HepG2 (cell line): ENCODE data around the gene RGS7. TPM values are rescaled to one million over a fixed set of nuclear protein-coding genes. Genes with fewer than 3 reads are reported as not detected.

Experiments used
- ATAC-seq: fragments of 200-7000 bp; cut with Tn5 transposase; 3 replicates; pipeline ENCODE4 v1.9.1; 2020; ENCODE audit warnings: mild to moderate bottlenecking, moderate library complexity
- BruUV-seq: library from RNA; stranded (reverse); fragments of 400-500 nt; replicated peaks from 2 replicates; lab custom pipeline; 2021; lab: Mats Ljungman, UMichigan
- CTCF ChIA-PET: fragments of 300-600 bp; formaldehyde crosslinking; extraction: SDS; loops from one replicate; lab custom pipeline; 2021; ENCODE audit warnings: low total read pairs, inconsistent platforms, low intra/inter-chr PET ratio; lab: Yijun Ruan, JAX
- POLR2A ChIA-PET: fragments of 350-600 bp; sonication (Branson Sonifier 250); formaldehyde crosslinking; loops from one replicate; lab custom pipeline; 2020; ENCODE audit warnings: antibody characterized with exemption, inconsistent platforms; lab: Yijun Ruan, JAX
- DNase-seq: peaks from one replicate; pipeline ENCODE4 v3.0.0-alpha.2; 2015; ENCODE audit warnings: low spot score
- FAIRE-seq: peaks from 3 replicates; lab custom pipeline; 2011; peaks lifted over from hg19 to GRCh38; lab: Jason Lieb, UNC
- H2AFZ ChIP-seq: one replicate; pipeline ENCODE4 v1.6.1; 2011; ENCODE audit warnings: low read length, inconsistent platforms
- H3K27ac ChIP-seq: fragments of 300-600 bp; 3 replicates; pipeline ENCODE4 v1.8.0; 2011; ENCODE audit warnings: mixed run types, mild to moderate bottlenecking, mixed read lengths, low read length, inconsistent platforms; ENCODE audit not compliant: insufficient read depth; ENCODE audit errors: extremely low read length
- H3K27me3 ChIP-seq, 2 experiments: fragments of 200-600 bp in 1 of 2; 2 replicates in 1 of 2; 3 replicates in 1 of 2; pipeline versions ENCODE4 v1.6.0 to v1.8.0; 2011; ENCODE audit warnings: low read length in 2 of 2, mild to moderate bottlenecking in 2 of 2, moderate library complexity in 2 of 2, inconsistent platforms in 1 of 2; ENCODE audit not compliant: insufficient read depth in 2 of 2, control insufficient read depth in 1 of 2
- H3K36me3 ChIP-seq, 2 experiments: fragments of 200-600 bp in 1 of 2; replicated peaks in 1 of 2; 2 replicates in 1 of 2; 3 replicates in 1 of 2; pipeline versions ENCODE4 v1.5.1 to v1.8.0; 2011; ENCODE audit warnings: low read length in 2 of 2, inconsistent platforms in 1 of 2; ENCODE audit not compliant: insufficient read depth in 2 of 2, control insufficient read depth in 1 of 2
- H3K4me1 ChIP-seq: 2 replicates; pipeline ENCODE4 v1.5.1; 2012; ENCODE audit warnings: low read length, inconsistent platforms; ENCODE audit not compliant: insufficient read depth
- H3K4me2 ChIP-seq: 2 replicates; pipeline ENCODE4 v1.6.0; 2011; ENCODE audit warnings: low read depth, low read length, inconsistent platforms
- H3K4me3 ChIP-seq, 3 experiments: fragments of 200-600 bp in 1 of 3; sonication (generic), shearing (Covaris generic) in 1 of 3; replicated peaks in 1 of 3; 2 replicates each; pipeline ENCODE4 v1.5.1; 2011 to 2016; ENCODE audit warnings: low read length in 3 of 3, inconsistent platforms in 2 of 3, low read depth in 2 of 3, mild to moderate bottlenecking in 2 of 3, control low read depth in 1 of 3, mixed read lengths in 1 of 3; ENCODE audit not compliant: insufficient read depth in 1 of 3
- H3K79me2 ChIP-seq: one replicate; pipeline ENCODE4 v1.6.1; 2011; ENCODE audit warnings: low read length, inconsistent platforms; ENCODE audit not compliant: insufficient read depth
- H3K9ac ChIP-seq: 2 replicates; pipeline ENCODE4 v1.6.0; 2011; ENCODE audit warnings: mild to moderate bottlenecking, low read depth, low read length, inconsistent platforms; ENCODE audit not compliant: insufficient read depth
- H3K9me3 ChIP-seq: 2 replicates; pipeline ENCODE4 v1.5.1; 2012; ENCODE audit warnings: mild to moderate bottlenecking, low read length
- H4K20me1 ChIP-seq: 2 replicates; pipeline ENCODE4 v1.6.0; 2011; ENCODE audit warnings: inconsistent platforms, mild to moderate bottlenecking, low read length, moderate library complexity; ENCODE audit not compliant: insufficient read depth
- JUN ChIP-seq: sonication (generic); formaldehyde crosslinking; IDR thresholded peaks from 2 replicates; pipeline ENCODE4 v1.4.0; 2020; ENCODE audit warnings: mild to moderate bottlenecking, missing genetic modification reagents
- NAIF1 ChIP-seq: sonication (generic); formaldehyde crosslinking; IDR thresholded peaks from 2 replicates; pipeline ENCODE4 v1.5.0; 2020; ENCODE audit warnings: mild to moderate bottlenecking, missing genetic modification reagents, borderline replicate concordance
- STAG1 ChIP-seq: sonication (generic); formaldehyde crosslinking; IDR thresholded peaks from 2 replicates; pipeline ENCODE4 v1.4.0; 2020; ENCODE audit warnings: missing genetic modification reagents
- TBX3 ChIP-seq: fragments of 450-650 bp; IDR thresholded peaks from 2 replicates; pipeline ENCODE4 v1.6.1; 2017; ENCODE audit warnings: antibody characterized with exemption, mild to moderate bottlenecking, inconsistent platforms, borderline replicate concordance
- ZNF329 ChIP-seq: sonication (generic); formaldehyde crosslinking; IDR thresholded peaks from 2 replicates; pipeline ENCODE4 v1.9.0; 2021; ENCODE audit warnings: low read depth, mild to moderate bottlenecking, missing genetic modification reagents
- ZNF747 ChIP-seq: sonication (generic); formaldehyde crosslinking; IDR thresholded peaks from 2 replicates; pipeline ENCODE4 v1.8.1; 2023; ENCODE audit warnings: missing genetic modification reagents, mild to moderate bottlenecking, borderline replicate concordance
- ZNF761 ChIP-seq: sonication (generic); formaldehyde crosslinking; conservative IDR thresholded peaks from 2 replicates; pipeline ENCODE4 v1.4.0; 2020; ENCODE audit warnings: mild to moderate bottlenecking, missing genetic modification reagents
- ZNF850 ChIP-seq: sonication (generic); formaldehyde crosslinking; conservative IDR thresholded peaks from 2 replicates; pipeline ENCODE4 v1.9.0; 2021; ENCODE audit warnings: mild to moderate bottlenecking, missing genetic modification reagents
- ZSCAN30 ChIP-seq: sonication (generic); formaldehyde crosslinking; IDR thresholded peaks from 2 replicates; pipeline ENCODE4 v1.5.0; 2020; ENCODE audit warnings: mild to moderate bottlenecking, missing genetic modification reagents
- WGBS: methylation state at CpG from one replicate; pipeline ENCODE4 v1.1.6; 2017; ENCODE audit warnings: low lambda C conversion rate; 5-methylcytosine and 5-hydroxymethylcytosine counted together
- in situ Hi-C: cut with HindIII; loops from 2 replicates; pipeline ENCODE4 v1.10.0; 2017; ENCODE audit warnings: low pct_unique_long_range_greater_than_20kb; ENCODE audit not compliant: extremely low pct_ligation_motif_present
- intact Hi-C: fragments of 100-400 bp; cut with micrococcal nuclease; formaldehyde crosslinking; loops from one replicate; pipeline ENCODE4 v1.10.0; 2022; ENCODE audit not compliant: unreplicated experiment
- polyA plus RNA-seq, 8 experiments: library from polyadenylated mRNA; depleted of rRNA in 3 of 8; stranded (reverse) in 7 of 8; unstranded in 1 of 8; fragments of >200 nt; fragmentation: Illumina TruSeq in 4 of 8; extraction: Trizol in 4 of 8; gene quantifications; 2 replicates each; pipeline versions ENCODE4 v1.2.1 to v1.2.3, GENCODE V29; 2011 to 2016; ENCODE audit warnings: low read depth in 4 of 8, missing spikeins in 1 of 8, mixed read lengths in 1 of 8; ENCODE audit not compliant: insufficient read depth in 1 of 8
- total RNA-seq, 5 experiments: library from RNA; depleted of rRNA; stranded (reverse); fragments of >200 nt; fragmentation: Illumina TruSeq; extraction: Trizol; gene quantifications; 2 replicates each; pipeline ENCODE4 v1.2.3, GENCODE V29; 2016; ENCODE audit warnings: low read depth in 1 of 5
- TF ChIP-seq, protein P1 (sequence below): sonication (generic); formaldehyde crosslinking; IDR thresholded peaks from 2 replicates; pipeline ENCODE4 v1.5.0; 2020; ENCODE audit warnings: mild to moderate bottlenecking, missing genetic modification reagents, borderline replicate concordance
- TF ChIP-seq, protein P2 (sequence below), 2 experiments: IDR thresholded peaks; 2 replicates each; pipeline ENCODE4 v1.6.1; 2011 to 2012; ENCODE audit warnings: low read length in 2 of 2, borderline replicate concordance in 1 of 2, low read depth in 1 of 2, mild to moderate bottlenecking in 1 of 2, moderate library complexity in 1 of 2

Gene RGS7
- total and polyA plus RNA-seq, 2 of the 13 experiments (the other 11 are each of a cell fraction or from before 2014, with no cell fraction given): not detected

DNA sequence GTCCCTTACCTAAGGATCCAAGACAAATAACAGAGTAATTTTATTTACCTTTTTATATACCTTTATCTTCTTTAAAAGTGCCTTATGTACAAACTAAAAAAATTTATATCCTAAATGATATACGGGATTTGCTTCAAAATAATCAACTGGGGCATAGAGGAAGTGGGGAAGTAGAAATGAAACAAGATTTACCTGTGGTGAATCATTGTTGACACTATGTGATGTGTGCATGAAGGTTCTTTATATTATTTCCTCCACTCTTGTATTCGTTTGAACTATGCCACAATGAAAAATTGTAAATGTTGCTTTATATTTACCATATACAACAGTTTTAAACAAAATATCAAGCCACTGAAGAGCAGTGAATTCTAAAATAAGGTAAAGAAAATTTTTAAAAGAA, 13.0 kb downstream of the RGS7 start:
- Histone ChIP-seq H3K9me3 (no peaks in the 10 kb centered on the region), H4K20me1 (no peaks in the 10 kb centered on the region), H3K79me2 (no peaks in the 10 kb centered on the region), H3K4me3 (no peak overlapping the region), H3K27me3 (no peaks in the 10 kb centered on the region), H3K36me3 (no peaks in the 10 kb centered on the region), H3K27ac (no peak overlapping the region), H3K9ac (no peak overlapping the region), H3K4me2 (no peak overlapping the region), H2AFZ (no peak overlapping the region), H3K4me1 (no peaks in the 10 kb centered on the region)
- ATAC-seq (no peak), FAIRE-seq (no peak), DNase-seq (no peak)
- no peak for TF ChIP-seq ZNF329 (CRISPR knock-in tag)
- no peak for TF ChIP-seq NAIF1
- no peak for TF ChIP-seq TBX3
- no peak for TF ChIP-seq ZNF747 (CRISPR knock-in tag)
- TF ChIP-seq ZSCAN30 (CRISPR knock-in tag): no peak
- TF ChIP-seq ZNF761 (CRISPR knock-in tag): no peak
- TF ChIP-seq, protein P1, sequence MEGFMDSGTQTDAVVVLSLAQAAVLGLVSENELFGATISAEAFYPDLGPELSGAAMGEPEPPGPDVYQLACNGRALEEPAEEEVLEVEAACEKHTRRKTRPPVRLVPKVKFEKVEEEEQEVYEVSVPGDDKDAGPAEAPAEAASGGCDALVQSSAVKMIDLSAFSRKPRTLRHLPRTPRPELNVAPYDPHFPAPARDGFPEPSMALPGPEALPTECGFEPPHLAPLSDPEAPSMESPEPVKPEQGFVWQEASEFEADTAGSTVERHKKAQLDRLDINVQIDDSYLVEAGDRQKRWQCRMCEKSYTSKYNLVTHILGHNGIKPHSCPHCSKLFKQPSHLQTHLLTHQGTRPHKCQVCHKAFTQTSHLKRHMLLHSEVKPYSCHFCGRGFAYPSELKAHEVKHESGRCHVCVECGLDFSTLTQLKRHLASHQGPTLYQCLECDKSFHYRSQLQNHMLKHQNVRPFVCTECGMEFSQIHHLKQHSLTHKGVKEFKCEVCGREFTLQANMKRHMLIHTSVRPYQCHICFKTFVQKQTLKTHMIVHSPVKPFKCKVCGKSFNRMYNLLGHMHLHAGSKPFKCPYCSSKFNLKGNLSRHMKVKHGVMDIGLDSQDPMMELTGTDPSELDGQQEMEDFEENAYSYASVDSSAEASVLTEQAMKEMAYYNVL (CRISPR knock-in tag): no peak
- TF ChIP-seq, protein P2, sequence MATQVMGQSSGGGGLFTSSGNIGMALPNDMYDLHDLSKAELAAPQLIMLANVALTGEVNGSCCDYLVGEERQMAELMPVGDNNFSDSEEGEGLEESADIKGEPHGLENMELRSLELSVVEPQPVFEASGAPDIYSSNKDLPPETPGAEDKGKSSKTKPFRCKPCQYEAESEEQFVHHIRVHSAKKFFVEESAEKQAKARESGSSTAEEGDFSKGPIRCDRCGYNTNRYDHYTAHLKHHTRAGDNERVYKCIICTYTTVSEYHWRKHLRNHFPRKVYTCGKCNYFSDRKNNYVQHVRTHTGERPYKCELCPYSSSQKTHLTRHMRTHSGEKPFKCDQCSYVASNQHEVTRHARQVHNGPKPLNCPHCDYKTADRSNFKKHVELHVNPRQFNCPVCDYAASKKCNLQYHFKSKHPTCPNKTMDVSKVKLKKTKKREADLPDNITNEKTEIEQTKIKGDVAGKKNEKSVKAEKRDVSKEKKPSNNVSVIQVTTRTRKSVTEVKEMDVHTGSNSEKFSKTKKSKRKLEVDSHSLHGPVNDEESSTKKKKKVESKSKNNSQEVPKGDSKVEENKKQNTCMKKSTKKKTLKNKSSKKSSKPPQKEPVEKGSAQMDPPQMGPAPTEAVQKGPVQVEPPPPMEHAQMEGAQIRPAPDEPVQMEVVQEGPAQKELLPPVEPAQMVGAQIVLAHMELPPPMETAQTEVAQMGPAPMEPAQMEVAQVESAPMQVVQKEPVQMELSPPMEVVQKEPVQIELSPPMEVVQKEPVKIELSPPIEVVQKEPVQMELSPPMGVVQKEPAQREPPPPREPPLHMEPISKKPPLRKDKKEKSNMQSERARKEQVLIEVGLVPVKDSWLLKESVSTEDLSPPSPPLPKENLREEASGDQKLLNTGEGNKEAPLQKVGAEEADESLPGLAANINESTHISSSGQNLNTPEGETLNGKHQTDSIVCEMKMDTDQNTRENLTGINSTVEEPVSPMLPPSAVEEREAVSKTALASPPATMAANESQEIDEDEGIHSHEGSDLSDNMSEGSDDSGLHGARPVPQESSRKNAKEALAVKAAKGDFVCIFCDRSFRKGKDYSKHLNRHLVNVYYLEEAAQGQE (IDR thresholded peaks at IDR 0.05; ENCODE audit: borderline replicate concordance in 1 of 2, low read depth in 1 of 2, low read length in 2 of 2): no peak
- no peak for TF ChIP-seq JUN
- TF ChIP-seq STAG1: no peak
- TF ChIP-seq ZNF850 (CRISPR knock-in tag): no peak
- intact Hi-C loops: no loop called here
- 1% methylated on average over 2 of the region's 2 CpGs for WGBS
- BruUV-seq: no TSS peak
- ChIA-PET POLR2A (no interaction called here), CTCF (no interaction called here)
- in situ Hi-C loops: no loop called here
